ENCODE results near the gene PDE4D.

PDE4D gene

GRCh38 chr5:59267033-59267432 lies 626.5 kb downstream of the PDE4D start:
- no peak for FAIRE-seq

- FAIRE-seq: no peak
Observed at GRCh38 chr5:59266410-59266809, 627.1 kb downstream of the PDE4D start.

- FAIRE-seq: no peak
Observed at GRCh38 chr5:59264639-59265245, 628.8 kb downstream of the PDE4D start.

GRCh38 chr5:59264013-59264412 lies 629.5 kb downstream of the PDE4D start:
- FAIRE-seq: no peak

- FAIRE-seq: no peak
Observed at GRCh38 chr5:59261969-59262368, 631.6 kb downstream of the PDE4D start.

- FAIRE-seq: peak; percentile 41
Observed at GRCh38 chr5:59260973-59261372, 632.6 kb downstream of the PDE4D start.

GRCh38 chr5:59260200-59260599 lies 633.3 kb downstream of the PDE4D start:
- FAIRE-seq: no peak

GRCh38 chr5:59259237-59259636 lies 634.3 kb downstream of the PDE4D start:
- no peak for FAIRE-seq

GRCh38 chr5:59257488-59258400 lies 635.8 kb downstream of the PDE4D start:
- no peak for FAIRE-seq

- no peak for FAIRE-seq
Observed at GRCh38 chr5:59256331-59256730, 637.2 kb downstream of the PDE4D start.

GRCh38 chr5:59254055-59254687 lies 639.4 kb downstream of the PDE4D start:
- peak; percentile 33 for FAIRE-seq

GRCh38 chr5:59253625-59254024 lies 639.9 kb downstream of the PDE4D start:
- FAIRE-seq: peak; percentile 73

- FAIRE-seq: no peak
Observed at GRCh38 chr5:59251627-59252026, 641.9 kb downstream of the PDE4D start.

GRCh38 chr5:59249726-59250125 lies 643.8 kb downstream of the PDE4D start:
- FAIRE-seq: peak; percentile 47

GRCh38 chr5:59249160-59249559 lies 644.4 kb downstream of the PDE4D start:
- FAIRE-seq: no peak

GRCh38 chr5:59246882-59247281 lies 646.6 kb downstream of the PDE4D start:
- FAIRE-seq: peak; percentile 45

- peak; percentile 43 for FAIRE-seq
Observed at GRCh38 chr5:59246145-59246869, 647.2 kb downstream of the PDE4D start.

GRCh38 chr5:59245198-59245597 lies 648.3 kb downstream of the PDE4D start:
- peak; percentile 64 for FAIRE-seq

- FAIRE-seq: no peak
Observed at GRCh38 chr5:59241552-59241951, 652.0 kb downstream of the PDE4D start.

GRCh38 chr5:59241119-59241518 lies 652.4 kb downstream of the PDE4D start:
- FAIRE-seq: no peak

GRCh38 chr5:59238126-59238902 lies 655.2 kb downstream of the PDE4D start:
- FAIRE-seq: no peak

- FAIRE-seq: no peak
Observed at GRCh38 chr5:59236986-59237385, 656.5 kb downstream of the PDE4D start.

Measured in islet of Langerhans (tissue), 1 donor.